Epithelial cell of esophagus (primary cell): ENCODE results near the gene KSR1.
"Not testable (repeated sequence)": the region's sequence is repeated elsewhere in the genome, so short reads cannot be mapped to it uniquely, and the experiment has no call there.

Experiments used
- DNase-seq: peaks from one replicate; pipeline ENCODE4 v3.0.0; 2010; ENCODE audit warnings: low read depth
- H3K4me3 ChIP-seq: 2 replicates; pipeline ENCODE4 v1.5.1; 2011; ENCODE audit warnings: mild to moderate bottlenecking, low read length, control low read depth
- CTCF ChIP-seq: IDR thresholded peaks from 2 replicates; pipeline ENCODE4 v1.5.1; 2011; ENCODE audit warnings: low read depth, mild to moderate bottlenecking, low read length, control low read depth, inconsistent platforms; ENCODE audit not compliant: insufficient read depth; ENCODE audit errors: missing control alignments

KSR1 gene

GRCh38 chr17:27668488-27668823 is 212.2 kb downstream of the KSR1 start:
- DNase-seq, result no peak
- no peak for TF ChIP-seq CTCF

GRCh38 chr17:27669136-27669535 is 212.9 kb downstream of the KSR1 start:
- H3K4me3 ChIP-seq, result no peak overlapping the region
- TF ChIP-seq CTCF, result no peak
- no peak for DNase-seq

More at GRCh38 chr17:27668488-27668823, 212.2 kb downstream of the KSR1 start:
- H3K4me3 ChIP-seq, result no peak overlapping the region

- no peak overlapping the region for H3K4me3 ChIP-seq
- no peak for DNase-seq
- no peak for TF ChIP-seq CTCF
Measured at GRCh38 chr17:27669850-27670249, 213.6 kb downstream of the KSR1 start.

GRCh38 chr17:27670791-27671590 is 214.7 kb downstream of the KSR1 start:
- TF ChIP-seq CTCF, result no peak
- DNase-seq, result no peak
- no peak overlapping the region for H3K4me3 ChIP-seq

- TF ChIP-seq CTCF, result no peak
- H3K4me3 ChIP-seq, result no peak overlapping the region
- DNase-seq, result no peak
Measured at GRCh38 chr17:27671591-27671910, 215.3 kb downstream of the KSR1 start.

- H3K4me3 ChIP-seq, DNase-seq: not testable (repeated sequence)
Measured at GRCh38 chr17:27671977-27672480, 215.8 kb downstream of the KSR1 start.

- no peak overlapping the region for H3K4me3 ChIP-seq
- TF ChIP-seq CTCF, result no peak
- no peak for DNase-seq
Measured at GRCh38 chr17:27674335-27674734, 218.1 kb downstream of the KSR1 start.
